DND-41 (cell line): ENCODE data around the gene BCL11B.

Experiments used
- ATAC-seq: fragments of 200-7000 bp; cut with Tn5 transposase; 3 replicates; pipeline ENCODE4 v1.9.1; 2021; ENCODE audit warnings: low read depth; ENCODE audit not compliant: insufficient read depth
- DNase-seq: peaks from one replicate; pipeline ENCODE4 v3.0.0-alpha.2; 2020
- H2AFZ ChIP-seq: 2 replicates; pipeline ENCODE4 v1.6.0; 2012; ENCODE audit warnings: low read depth, low read length
- H3K27ac ChIP-seq: 2 replicates; pipeline ENCODE4 v1.5.1; 2012; ENCODE audit warnings: low read length, inconsistent platforms
- H3K27me3 ChIP-seq: fragments of 200-600 bp; sonication (generic); 2 replicates; pipeline ENCODE4 v1.6.0; 2012; ENCODE audit warnings: low read length, mild to moderate bottlenecking, inconsistent platforms; ENCODE audit not compliant: insufficient read depth, poor library complexity
- H3K36me3 ChIP-seq: 2 replicates; pipeline ENCODE4 v1.5.1; 2012; ENCODE audit warnings: low read length, inconsistent platforms; ENCODE audit not compliant: insufficient read depth
- H3K4me1 ChIP-seq: 2 replicates; pipeline ENCODE4 v1.5.1; 2012; ENCODE audit warnings: mild to moderate bottlenecking, low read length; ENCODE audit not compliant: insufficient read depth
- H3K4me2 ChIP-seq: 2 replicates; pipeline ENCODE4 v1.6.0; 2012; ENCODE audit warnings: mild to moderate bottlenecking, moderate library complexity, low read length, inconsistent platforms; ENCODE audit not compliant: insufficient read depth
- H3K4me3 ChIP-seq, 2 experiments: fragments of 200-600 bp in 1 of 2; shearing (Covaris generic) in 1 of 2; 2 replicates each; pipeline ENCODE4 v1.5.1; 2012 to 2016; ENCODE audit warnings: inconsistent platforms in 2 of 2, low read length in 2 of 2, mild to moderate bottlenecking in 2 of 2, low read depth in 1 of 2, moderate library complexity in 1 of 2
- H3K79me2 ChIP-seq: 2 replicates; pipeline ENCODE4 v1.6.0; 2012; ENCODE audit warnings: low read length, inconsistent platforms; ENCODE audit not compliant: insufficient read depth
- H3K9ac ChIP-seq: 2 replicates; pipeline ENCODE4 v1.6.0; 2012; ENCODE audit warnings: low read depth, mild to moderate bottlenecking, inconsistent platforms, low read length, moderate library complexity
- H3K9me3 ChIP-seq: 2 replicates; pipeline ENCODE4 v1.5.1; 2012; ENCODE audit warnings: low read length, moderate library complexity, mild to moderate bottlenecking, inconsistent platforms; ENCODE audit not compliant: insufficient read depth, severe bottlenecking
- H4K20me1 ChIP-seq: 2 replicates; pipeline ENCODE4 v1.6.0; 2012; ENCODE audit warnings: low read length; ENCODE audit not compliant: insufficient read depth
- EZH2 ChIP-seq: IDR thresholded peaks from 3 replicates; pipeline ENCODE4 v1.6.1; 2012; ENCODE audit warnings: borderline replicate concordance, low read depth, mild to moderate bottlenecking, moderate library complexity, low read length, inconsistent platforms; ENCODE audit not compliant: severe bottlenecking
- TF ChIP-seq, protein P1 (sequence below): IDR thresholded peaks from 2 replicates; pipeline ENCODE4 v1.5.1; 2012; ENCODE audit warnings: borderline replicate concordance, low read length, moderate library complexity, mild to moderate bottlenecking; ENCODE audit not compliant: poor library complexity, severe bottlenecking; ENCODE audit errors: extremely low read depth

The BCL11B gene

GRCh38 chr14:99202516-99202915 lies 69.5 kb downstream of the BCL11B start:
- Histone ChIP-seq H4K20me1 (peaks cover 95% of the 10 kb centered on the region), H2AFZ (no peak overlapping the region), H3K9me3 (no peaks in the 10 kb centered on the region), H3K27me3 (no peaks in the 10 kb centered on the region), H3K9ac (no peak overlapping the region), H3K27ac (no peak overlapping the region), H3K36me3 (peaks cover 98% of the 10 kb centered on the region), H3K4me3 (no peak overlapping the region), H3K4me1 (0 out of 2 replicates have a peak, but pooled peaks cover 3% of the 10 kb centered on the region), H3K79me2 (peaks cover 100% of the 10 kb centered on the region), H3K4me2 (no peak overlapping the region)
- DNase-seq: no peak
- TF ChIP-seq EZH2: no peak
- TF ChIP-seq, protein P1, sequence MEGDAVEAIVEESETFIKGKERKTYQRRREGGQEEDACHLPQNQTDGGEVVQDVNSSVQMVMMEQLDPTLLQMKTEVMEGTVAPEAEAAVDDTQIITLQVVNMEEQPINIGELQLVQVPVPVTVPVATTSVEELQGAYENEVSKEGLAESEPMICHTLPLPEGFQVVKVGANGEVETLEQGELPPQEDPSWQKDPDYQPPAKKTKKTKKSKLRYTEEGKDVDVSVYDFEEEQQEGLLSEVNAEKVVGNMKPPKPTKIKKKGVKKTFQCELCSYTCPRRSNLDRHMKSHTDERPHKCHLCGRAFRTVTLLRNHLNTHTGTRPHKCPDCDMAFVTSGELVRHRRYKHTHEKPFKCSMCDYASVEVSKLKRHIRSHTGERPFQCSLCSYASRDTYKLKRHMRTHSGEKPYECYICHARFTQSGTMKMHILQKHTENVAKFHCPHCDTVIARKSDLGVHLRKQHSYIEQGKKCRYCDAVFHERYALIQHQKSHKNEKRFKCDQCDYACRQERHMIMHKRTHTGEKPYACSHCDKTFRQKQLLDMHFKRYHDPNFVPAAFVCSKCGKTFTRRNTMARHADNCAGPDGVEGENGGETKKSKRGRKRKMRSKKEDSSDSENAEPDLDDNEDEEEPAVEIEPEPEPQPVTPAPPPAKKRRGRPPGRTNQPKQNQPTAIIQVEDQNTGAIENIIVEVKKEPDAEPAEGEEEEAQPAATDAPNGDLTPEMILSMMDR: no peak
- ATAC-seq: no peak

DNA sequence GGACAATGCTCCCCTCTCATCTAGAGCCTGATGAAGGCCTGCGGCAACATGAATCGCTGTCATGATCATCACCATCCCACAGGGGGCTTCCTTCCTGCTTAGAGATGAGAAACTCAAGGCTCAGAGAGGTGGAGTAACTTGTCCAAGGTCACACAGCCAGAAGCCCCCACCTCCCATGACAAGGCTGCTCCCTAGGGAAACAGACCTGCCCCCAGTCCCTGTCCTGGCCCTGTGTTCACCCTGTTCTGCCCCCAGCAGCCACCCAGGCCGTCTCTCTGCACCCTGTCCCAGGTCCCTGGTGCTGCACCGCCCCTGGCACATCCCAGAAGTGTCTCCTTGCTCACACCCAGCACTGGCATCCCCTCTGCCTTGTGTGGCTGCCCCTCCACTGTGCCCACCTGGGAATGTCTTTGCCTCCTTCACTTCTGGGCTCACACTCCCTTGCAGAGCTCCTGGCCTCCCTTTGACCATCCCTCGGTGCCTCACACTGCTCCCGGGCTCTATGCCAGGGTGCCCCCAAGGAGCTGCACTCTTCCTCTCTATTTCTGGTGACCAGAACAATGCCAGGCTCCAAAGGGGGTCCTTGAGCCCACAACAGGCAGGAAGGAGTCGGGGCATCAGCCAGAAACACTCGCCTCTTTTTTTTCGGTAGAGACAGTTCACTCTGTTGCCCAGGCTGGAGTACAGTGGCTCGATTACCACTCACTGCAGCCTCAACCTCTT lies 70.5 kb downstream of the BCL11B start:
- H4K20me1 ChIP-seq: peaks cover 95% of the 10 kb centered on the region
- peaks cover 100% of the 10 kb centered on the region for H3K79me2 ChIP-seq
- ATAC-seq: peak; percentile 40; the same call in 2 of the 3 replicates
- no peak overlapping the region for H3K4me3 ChIP-seq
- 0 out of 2 replicates have a peak, but pooled peaks cover 3% of the 10 kb centered on the region for H3K4me1 ChIP-seq
- H3K27ac ChIP-seq: no peak overlapping the region
- no peak overlapping the region for H3K9ac ChIP-seq
- no peak overlapping the region for H3K4me2 ChIP-seq
- H3K27me3 ChIP-seq: no peaks in the 10 kb centered on the region
- H3K9me3 ChIP-seq: no peaks in the 10 kb centered on the region
- H2AFZ ChIP-seq: no peak overlapping the region
- TF ChIP-seq, protein P1: peak; percentile 25
- no peak for TF ChIP-seq EZH2
- peak; percentile 21 for DNase-seq
- H3K36me3 ChIP-seq: peaks cover 97% of the 10 kb centered on the region

- Histone ChIP-seq H3K27me3 (no peaks in the 10 kb centered on the region), H3K9me3 (no peaks in the 10 kb centered on the region), H3K4me1 (no peaks in the 10 kb centered on the region), H3K4me3 (no peak overlapping the region), H3K36me3 (peaks cover 97% of the 10 kb centered on the region), H2AFZ (no peak overlapping the region), H3K4me2 (no peak overlapping the region), H3K9ac (no peak overlapping the region), H4K20me1 (peaks cover 95% of the 10 kb centered on the region), H3K27ac (no peak overlapping the region), H3K79me2 (peaks cover 100% of the 10 kb centered on the region)
- DNase-seq (no peak), ATAC-seq (no peak)
- TF ChIP-seq EZH2: no peak
- TF ChIP-seq, protein P1: no peak
Observed at GRCh38 chr14:99200654-99201005, 71.4 kb downstream of the BCL11B start.
